Measurements from ENCODE around the gene TBC1D16.

TBC1D16 gene

GRCh38 chr17:79934653-79934970 is 101.1 kb downstream of the TBC1D16 start:
- no peak for TF ChIP-seq CTCF (IDR thresholded peaks at IDR 0.05; ENCODE audit: control extremely low read depth, extremely low read depth, low read depth, missing control alignments)
- no peak for DNase-seq (ENCODE audit: extremely low spot score)
- CTCF ChIA-PET: no interaction called here
- POLR2A ChIA-PET: no interaction called here

- CTCF ChIA-PET: no interaction called here
- POLR2A ChIA-PET: no interaction called here
- TF ChIP-seq CTCF (IDR thresholded peaks at IDR 0.05; ENCODE audit: control extremely low read depth, extremely low read depth, low read depth, missing control alignments): no peak
- no peak for DNase-seq (ENCODE audit: extremely low spot score)
Observed at GRCh38 chr17:79933863-79934652, 101.6 kb downstream of the TBC1D16 start.

DNA sequence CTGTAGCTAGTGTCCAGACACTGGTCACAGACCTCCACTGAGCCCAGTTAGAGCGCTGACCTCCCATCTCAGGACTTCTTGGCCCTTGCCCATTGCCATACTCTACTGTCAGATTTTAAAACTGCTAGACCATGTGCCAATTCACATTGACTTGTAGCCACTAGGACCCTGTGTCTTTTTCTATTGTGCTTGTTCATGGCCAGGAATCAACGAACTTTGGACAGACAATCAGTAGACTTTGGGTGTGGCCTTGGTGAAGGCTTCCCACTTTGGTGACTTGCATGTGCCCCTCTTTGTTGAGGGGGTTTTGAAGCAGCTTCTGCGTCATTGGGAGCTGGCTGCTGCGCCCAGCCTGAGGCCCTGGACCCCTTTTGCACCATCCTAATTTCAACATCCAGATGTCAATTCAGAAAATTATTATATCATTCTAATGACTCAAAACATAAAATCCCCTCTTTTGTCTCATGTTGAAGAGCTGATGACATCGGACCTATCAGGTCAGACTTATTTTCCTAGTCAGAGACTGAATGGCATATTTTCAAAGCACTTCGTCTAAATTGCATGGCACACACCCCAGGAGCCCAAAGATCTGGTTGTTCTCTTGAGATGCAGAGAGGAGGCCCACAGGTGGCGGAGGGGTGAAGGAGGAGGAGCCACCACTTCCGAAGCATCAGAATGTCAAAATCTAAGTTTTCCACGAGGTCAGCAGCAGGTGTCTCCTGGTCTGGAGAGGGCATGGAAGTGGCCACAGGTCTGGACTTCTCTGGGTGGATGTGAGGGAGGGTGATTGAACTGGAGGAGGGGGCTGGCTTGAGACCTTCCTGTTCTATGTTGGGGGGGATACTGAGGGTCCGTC is 103.0 kb downstream of the TBC1D16 start:
- ChIA-PET POLR2A (no interaction called here), CTCF (no interaction called here)
- no peak for TF ChIP-seq CTCF (IDR thresholded peaks at IDR 0.05; ENCODE audit: control extremely low read depth, extremely low read depth, low read depth, missing control alignments)
- DNase-seq (ENCODE audit: extremely low spot score): no peak

DNA sequence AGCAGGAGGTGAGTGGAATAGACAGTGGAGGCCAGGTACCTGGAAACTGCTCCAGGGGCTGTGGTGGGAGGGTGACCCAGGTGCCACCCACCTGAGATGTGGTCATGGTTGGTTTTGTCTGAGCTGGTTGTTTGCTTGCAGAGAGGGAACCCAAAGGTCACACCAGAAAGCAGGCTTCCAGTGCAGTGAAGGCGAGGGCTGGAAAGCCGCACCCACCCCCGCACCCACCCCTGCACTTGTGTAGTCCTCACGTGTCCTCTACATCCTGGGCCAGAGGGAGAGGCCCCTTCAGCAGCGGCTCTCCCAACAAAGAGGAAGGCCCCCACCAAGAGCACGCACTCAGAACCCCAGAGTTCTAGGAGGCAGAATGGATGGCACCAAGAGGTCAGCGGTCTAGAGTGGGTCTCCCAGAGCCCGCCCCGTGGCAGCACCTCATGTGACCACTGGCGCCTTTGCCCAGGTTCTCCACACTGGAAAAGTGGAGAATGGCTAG is 103.8 kb downstream of the TBC1D16 start:
- no peak for TF ChIP-seq CTCF (IDR thresholded peaks at IDR 0.05; ENCODE audit: control extremely low read depth, extremely low read depth, low read depth, missing control alignments)
- CTCF ChIA-PET: no interaction called here
- POLR2A ChIA-PET: interaction anchor here (0.8 kb wide), 1 partner anchor 44 kb away, joined by 3 read pairs; no protein-coding TSS in a partner anchor
- no peak for DNase-seq (ENCODE audit: extremely low spot score)

GRCh38 chr17:79930877-79931816 is 104.5 kb downstream of the TBC1D16 start:
- DNase-seq (ENCODE audit: extremely low spot score): peak; percentile 45
- ChIA-PET POLR2A (interaction anchor here (0.6 to 0.8 kb wide), 2 partner anchors 35 to 45 kb away, joined by 3 to 5 read pairs; no protein-coding TSS in a partner anchor), CTCF (no interaction called here)
- no peak for TF ChIP-seq CTCF (IDR thresholded peaks at IDR 0.05; ENCODE audit: control extremely low read depth, extremely low read depth, low read depth, missing control alignments)
